ENCODE data around the gene SIPA1L3. TPM values are rescaled to one million over a fixed set of nuclear protein-coding genes. Genes with fewer than 3 reads are reported as not detected.
A peak's percentile ranks its signal among the peaks of the same experiment; 100 is the strongest.

The SIPA1L3 gene
- total and polyA plus RNA-seq, 2 experiments from 2014 or later, result 9.3 to 30.3 TPM

- Histone ChIP-seq H3K4me1 (ENCODE audit: low read depth) (peaks cover 5% of the 10 kb centered on the region), H3K36me3 (no peaks in the 10 kb centered on the region), H3K4me3 (no peak overlapping the region), H3K9me3 (ENCODE audit: low read depth) (no peaks in the 10 kb centered on the region), H3K27me3 (no peaks in the 10 kb centered on the region), H3K27ac (no peak overlapping the region)
- no peak for TF ChIP-seq CTCF (IDR thresholded peaks at IDR 0.05; ENCODE audit: low read depth, low read length)
- DNase-seq (ENCODE audit: low read depth in 1 of 2, low spot score in 1 of 2), result no peak
These were observed 94.3 kb downstream of the SIPA1L3 start for GRCh38 chr19:38001158-38001781.

DNA sequence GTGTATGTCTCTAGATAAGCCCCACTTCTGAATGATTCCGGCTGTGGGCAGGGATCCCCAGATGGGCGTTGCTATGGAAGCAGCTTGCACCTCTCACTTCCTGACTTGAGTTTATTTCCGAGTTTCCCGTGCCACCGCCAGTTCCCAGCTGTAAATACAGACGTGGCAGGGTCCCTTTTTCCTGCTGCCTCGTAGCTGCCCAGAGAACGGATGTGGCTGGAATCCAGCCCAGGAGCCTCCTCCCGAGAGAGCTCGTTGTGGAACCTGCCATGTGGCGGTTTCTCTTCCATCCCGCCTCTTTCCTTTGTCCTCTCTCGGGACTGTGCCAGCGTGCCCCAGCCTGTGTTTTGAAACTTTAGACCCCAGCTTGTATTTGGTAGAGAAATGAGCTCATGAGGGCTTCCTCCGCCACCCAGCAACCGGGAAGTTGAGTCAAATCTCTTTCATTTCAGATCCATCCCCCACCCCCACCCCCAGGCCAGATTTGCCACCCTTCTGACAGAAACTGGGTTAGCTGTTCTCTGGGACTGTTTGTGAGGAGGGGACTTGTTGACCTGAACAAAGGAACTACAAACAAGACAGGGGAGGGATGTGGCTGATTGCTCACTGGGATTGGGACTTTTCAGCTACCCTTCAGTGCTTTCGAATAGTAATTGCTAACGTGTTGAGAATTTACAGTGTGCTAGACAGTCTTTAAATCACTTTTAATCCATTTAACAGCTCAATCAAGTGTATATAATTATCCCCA is 96.6 kb downstream of the SIPA1L3 start:
- peak; percentile 36 to 86 for DNase-seq (ENCODE audit: low read depth in 1 of 2, low spot score in 1 of 2)

DNA sequence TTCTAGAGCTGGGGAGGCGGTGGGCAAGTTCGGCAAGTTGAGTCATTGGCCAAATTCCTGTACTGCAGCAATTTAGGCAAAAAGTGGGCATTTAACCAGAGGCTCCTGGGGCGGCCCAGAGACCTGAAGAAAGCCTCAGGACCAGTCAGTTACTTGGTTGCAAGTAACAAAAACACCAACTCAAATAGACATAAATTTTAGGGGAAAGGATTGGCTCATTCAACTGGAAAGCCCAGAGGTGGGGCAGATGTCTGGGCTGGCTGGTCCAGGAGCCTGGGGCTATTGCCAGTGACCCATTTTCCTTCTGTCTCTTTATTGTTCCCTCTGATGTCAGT is 97.1 kb downstream of the SIPA1L3 start:
- H3K36me3 ChIP-seq, result no peaks in the 10 kb centered on the region
- no peaks in the 10 kb centered on the region for H3K27me3 ChIP-seq
- peak overlapping the region; percentile 17 for H3K4me3 ChIP-seq
- DNase-seq (ENCODE audit: low read depth in 1 of 2, low spot score in 1 of 2), result peak in 1 of 2 donors; percentile 37
- no peaks in the 10 kb centered on the region for H3K9me3 ChIP-seq (ENCODE audit: low read depth)
- H3K27ac ChIP-seq, result peak overlapping the region; percentile 18
- TF ChIP-seq CTCF (IDR thresholded peaks at IDR 0.05; ENCODE audit: low read depth, low read length), result no peak
- H3K4me1 ChIP-seq (ENCODE audit: low read depth), result peaks cover 5% of the 10 kb centered on the region

More for the DNA sequence above, 96.6 kb downstream of the SIPA1L3 start:
- Histone ChIP-seq H3K27ac (no peak overlapping the region), H3K9me3 (ENCODE audit: low read depth) (no peaks in the 10 kb centered on the region), H3K4me3 (peak overlapping the region; percentile 17), H3K36me3 (no peaks in the 10 kb centered on the region), H3K4me1 (ENCODE audit: low read depth) (peaks cover 5% of the 10 kb centered on the region), H3K27me3 (no peaks in the 10 kb centered on the region)
- no peak for TF ChIP-seq CTCF (IDR thresholded peaks at IDR 0.05; ENCODE audit: low read depth, low read length)

DNA sequence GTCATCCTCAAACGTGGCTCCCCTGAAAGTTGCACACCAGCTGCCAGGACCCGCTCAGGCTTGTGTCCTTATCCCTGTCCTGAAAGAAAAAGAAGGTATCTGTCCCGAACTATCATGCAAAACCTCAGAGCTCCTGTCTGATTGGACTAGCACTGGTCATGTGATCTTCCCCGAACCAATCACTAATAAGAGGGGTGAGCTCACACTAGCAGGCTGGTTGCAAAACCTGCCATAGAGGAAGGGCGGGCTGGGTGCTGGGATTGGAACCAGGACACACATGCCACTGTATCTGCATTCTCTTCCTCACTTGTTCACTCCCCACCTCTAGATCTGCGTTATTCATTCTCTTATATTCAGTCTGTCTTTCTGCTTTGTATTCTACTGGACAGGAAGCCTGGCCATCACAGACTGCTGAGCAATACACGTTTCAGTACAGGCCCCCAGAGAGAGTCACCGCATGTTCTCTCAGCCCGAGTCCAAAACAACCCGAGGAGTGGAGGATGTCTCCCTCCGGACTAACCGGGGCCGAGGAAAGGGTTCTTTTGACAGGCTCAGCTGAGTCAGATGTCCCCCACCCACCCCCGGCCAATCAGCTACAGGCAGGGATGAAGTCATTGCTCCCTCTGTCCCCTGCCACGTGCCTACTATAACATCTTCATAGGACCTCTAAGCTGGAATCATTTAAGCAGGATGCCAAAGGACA is 97.7 kb downstream of the SIPA1L3 start:
- H3K4me1 ChIP-seq (ENCODE audit: low read depth), result peaks cover 5% of the 10 kb centered on the region
- no peaks in the 10 kb centered on the region for H3K27me3 ChIP-seq
- no peaks in the 10 kb centered on the region for H3K9me3 ChIP-seq (ENCODE audit: low read depth)
- H3K36me3 ChIP-seq, result no peaks in the 10 kb centered on the region
- DNase-seq (ENCODE audit: low read depth in 1 of 2, low spot score in 1 of 2), result peak; percentile 84 to 96
- TF ChIP-seq CTCF (IDR thresholded peaks at IDR 0.05; ENCODE audit: low read depth, low read length), result no peak
- peak overlapping the region; percentile 20 for H3K27ac ChIP-seq
- H3K4me3 ChIP-seq, result peak overlapping the region; percentile 17

DNA sequence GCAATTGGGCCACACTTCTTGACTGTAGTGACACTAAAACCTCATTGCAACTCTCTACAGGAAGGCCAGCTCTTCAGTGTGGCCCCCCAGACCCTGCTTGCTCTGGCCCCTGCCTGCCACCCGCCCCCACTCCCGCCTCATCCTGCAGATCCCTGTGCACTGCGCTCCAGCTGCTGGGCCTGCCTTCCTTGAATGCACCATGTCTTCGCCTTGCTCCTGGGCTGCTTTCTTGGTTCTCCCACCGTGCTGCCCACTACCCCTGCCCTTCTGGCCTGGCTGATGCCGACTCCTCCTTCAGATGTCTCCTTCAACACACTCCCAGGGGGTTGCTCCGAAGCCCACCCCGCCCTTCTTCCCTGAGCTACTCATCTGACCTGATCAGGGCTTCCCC is 98.2 kb downstream of the SIPA1L3 start:
- peak overlapping the region; percentile 20 for H3K27ac ChIP-seq
- no peak for DNase-seq (ENCODE audit: low read depth in 1 of 2, low spot score in 1 of 2)

More for the DNA sequence above, 98.2 kb downstream of the SIPA1L3 start:
- no peaks in the 10 kb centered on the region for H3K9me3 ChIP-seq (ENCODE audit: low read depth)
- H3K27me3 ChIP-seq, result no peaks in the 10 kb centered on the region
- no peak overlapping the region for H3K4me3 ChIP-seq
- TF ChIP-seq CTCF (IDR thresholded peaks at IDR 0.05; ENCODE audit: low read depth, low read length), result no peak
- H3K4me1 ChIP-seq (ENCODE audit: low read depth), result peaks cover 5% of the 10 kb centered on the region
- no peaks in the 10 kb centered on the region for H3K36me3 ChIP-seq
